ENCODE data around the gene TRNP1.
"Not testable (repeated sequence)": the region's sequence is repeated elsewhere in the genome, so short reads cannot be mapped to it uniquely, and the experiment has no call there.

TRNP1 gene

DNA sequence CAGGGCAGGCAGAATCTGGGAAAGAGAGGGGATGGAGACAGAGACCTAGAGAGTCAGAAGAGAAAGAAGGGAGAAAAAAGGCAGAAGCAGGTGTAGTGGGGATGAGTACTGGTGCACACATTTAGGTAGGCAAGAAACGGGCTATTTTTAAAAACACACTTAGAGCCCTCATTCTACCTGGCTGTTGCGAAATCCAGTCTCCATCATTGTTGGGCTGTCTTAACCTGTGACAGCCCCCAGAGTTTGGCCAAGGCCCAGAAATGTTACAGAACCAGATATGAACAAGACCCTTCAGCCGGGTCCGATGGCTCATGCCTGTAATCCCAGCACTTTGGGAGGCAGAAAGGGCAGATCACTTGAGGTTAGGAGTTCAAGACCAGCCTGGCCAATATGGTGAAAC is 20.7 kb upstream of the TRNP1 start:
- no peak for DNase-seq (ENCODE audit: low read depth)

DNA sequence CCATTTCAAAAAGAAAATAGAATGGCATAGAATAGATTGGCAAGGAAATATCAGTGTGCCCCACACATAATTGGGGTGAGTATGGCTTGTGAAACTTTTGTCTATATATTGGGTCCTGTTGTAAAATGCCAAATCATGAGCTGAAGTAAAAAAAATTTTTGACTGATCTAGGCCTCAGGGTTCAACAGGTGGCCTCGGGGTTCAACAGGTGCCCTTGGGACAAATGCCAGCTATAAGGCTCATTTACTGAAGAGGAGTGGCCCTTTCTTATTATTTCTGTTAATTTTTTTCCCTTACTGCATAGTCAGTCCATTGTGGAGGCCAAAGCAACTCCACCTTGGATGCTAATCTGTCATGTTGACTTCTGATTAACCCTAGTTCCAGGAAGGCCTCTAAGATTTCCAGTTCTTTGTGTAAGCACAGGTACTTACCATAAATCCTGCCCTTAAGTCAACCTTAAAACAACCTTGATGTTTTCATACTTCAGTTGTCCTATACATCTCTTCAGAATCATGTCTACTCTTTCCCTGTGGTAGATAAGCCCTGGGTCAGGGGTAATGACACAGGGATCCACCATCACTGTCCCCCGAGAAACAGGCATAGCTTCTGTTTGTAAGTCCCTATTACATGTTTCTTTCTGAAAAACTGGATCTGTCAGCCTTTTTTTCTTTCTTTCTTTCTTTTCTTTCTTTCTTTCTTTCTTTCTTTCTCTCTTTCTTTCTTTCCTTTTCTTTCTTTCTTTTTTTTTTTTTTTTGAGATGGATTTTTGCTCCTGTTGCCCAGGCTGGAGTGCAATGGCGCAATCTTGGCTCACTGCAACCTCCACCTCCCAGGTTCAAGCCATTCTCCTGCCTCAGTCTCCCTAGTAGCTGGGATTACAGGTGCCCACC is 16.6 kb upstream of the TRNP1 start:
- no peak for DNase-seq (ENCODE audit: low read depth)

DNA sequence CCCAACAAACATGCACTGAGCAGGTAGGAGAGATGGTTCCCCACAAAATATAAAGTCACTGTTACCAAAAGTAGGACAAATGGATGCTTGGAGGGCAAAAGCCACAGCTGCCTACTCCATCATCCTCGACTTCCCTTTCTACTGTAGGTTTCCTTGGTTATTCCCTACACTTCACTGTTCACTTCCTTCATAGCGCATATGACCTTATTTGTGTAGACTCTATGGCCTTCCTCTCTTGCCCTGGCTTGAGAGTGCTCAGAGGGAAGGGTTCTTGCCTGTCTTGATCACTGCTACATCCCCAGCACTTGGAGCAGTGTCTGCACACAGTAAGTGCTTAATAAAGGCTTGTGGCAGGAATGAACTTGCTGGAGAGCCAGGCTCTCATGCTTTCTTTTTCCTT is 14.6 kb upstream of the TRNP1 start:
- DNase-seq (ENCODE audit: low read depth), result no peak

DNA sequence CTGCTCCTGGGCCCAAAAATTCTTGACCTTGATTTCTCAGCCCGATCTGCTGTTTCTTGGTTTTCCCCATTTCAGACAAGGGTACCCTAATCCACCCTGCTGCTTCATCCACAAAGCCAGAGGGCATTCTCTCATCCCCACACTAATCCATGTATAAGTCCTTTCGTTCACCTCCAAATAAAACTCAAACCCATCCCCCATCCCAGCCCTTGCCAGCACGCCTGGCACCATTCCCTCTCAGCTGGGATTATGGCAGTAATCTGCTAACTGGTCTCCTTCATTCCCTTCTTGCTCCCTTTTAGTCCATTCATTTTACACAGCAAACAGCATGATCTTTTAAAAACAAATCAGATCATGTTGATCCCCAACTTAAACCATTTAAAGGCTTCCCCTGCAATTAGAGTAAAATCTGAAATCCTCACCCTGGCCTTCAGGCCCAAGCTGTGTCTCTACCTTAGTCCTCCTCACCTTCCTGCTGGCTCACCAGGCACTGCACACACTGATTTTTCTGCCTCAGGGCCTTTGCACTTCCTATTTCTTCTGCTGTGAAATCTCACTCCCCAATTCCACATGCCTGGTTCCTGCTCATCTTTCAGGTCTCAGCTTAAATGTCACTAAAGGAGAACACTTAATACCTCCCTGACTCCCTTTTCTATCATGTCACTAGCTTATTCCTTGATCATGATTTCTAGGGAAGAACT is 12.2 kb upstream of the TRNP1 start:
- DNase-seq (ENCODE audit: low read depth), result no peak

DNA sequence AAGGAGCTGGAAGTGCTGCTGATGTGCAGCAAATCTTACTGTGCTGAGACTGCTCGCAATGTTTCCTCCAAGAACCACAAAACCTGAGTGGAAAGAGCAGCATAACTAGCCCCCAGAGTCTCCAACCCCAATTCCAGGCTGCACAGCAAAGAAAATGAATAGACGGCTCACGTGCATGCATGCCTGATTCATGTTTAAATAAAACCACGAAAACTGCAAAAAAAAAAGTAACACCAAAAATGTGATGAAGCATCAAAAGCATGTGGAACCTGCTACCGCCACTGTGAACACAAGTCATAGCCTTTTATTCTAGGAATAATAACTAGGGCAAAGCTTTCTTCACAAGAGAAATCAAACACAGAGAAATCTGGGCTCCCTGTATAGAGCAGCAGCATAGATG is 9.6 kb upstream of the TRNP1 start:
- DNase-seq (ENCODE audit: low read depth), result no peak

DNA sequence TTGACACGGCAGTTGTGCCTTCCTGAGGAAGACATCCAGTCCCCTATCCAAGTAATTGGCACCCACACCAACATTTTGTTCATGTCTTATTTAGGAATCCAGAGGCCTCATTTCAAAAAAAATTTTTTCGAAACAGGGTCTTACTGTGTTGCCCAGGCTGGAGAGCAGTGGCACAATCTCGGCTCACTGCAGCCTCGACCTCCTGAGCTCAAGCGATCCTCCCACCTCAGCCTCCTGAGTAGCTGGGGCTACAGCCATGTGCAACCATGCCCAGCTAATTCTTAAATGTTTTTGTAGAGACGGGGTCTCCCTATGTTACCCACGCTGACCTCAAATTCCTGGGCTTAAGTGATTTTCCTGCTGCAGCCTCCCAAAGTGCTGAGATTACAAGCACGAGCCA is 9.2 kb upstream of the TRNP1 start:
- DNase-seq (ENCODE audit: low read depth), result no peak

DNA sequence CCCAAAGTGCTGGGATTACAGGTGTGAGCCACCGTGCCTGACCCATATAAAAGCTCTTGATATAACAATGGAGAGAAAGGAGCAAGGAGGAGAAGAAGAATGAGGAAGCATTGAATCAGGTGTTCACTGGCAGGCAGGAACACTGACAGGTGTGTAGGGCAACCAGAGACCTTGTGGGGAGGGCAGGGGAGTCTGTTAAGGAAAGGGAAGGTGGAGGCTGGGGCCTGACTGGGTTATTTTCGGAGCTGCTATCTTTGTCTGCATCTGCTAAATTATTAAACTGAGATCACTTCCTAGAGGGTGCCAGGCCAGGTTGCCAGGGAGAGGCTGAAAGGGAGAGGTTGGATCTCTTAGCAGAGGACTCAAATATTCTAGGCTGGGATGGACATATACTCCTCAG is 6.8 kb upstream of the TRNP1 start:
- no peak for DNase-seq (ENCODE audit: low read depth)

DNA sequence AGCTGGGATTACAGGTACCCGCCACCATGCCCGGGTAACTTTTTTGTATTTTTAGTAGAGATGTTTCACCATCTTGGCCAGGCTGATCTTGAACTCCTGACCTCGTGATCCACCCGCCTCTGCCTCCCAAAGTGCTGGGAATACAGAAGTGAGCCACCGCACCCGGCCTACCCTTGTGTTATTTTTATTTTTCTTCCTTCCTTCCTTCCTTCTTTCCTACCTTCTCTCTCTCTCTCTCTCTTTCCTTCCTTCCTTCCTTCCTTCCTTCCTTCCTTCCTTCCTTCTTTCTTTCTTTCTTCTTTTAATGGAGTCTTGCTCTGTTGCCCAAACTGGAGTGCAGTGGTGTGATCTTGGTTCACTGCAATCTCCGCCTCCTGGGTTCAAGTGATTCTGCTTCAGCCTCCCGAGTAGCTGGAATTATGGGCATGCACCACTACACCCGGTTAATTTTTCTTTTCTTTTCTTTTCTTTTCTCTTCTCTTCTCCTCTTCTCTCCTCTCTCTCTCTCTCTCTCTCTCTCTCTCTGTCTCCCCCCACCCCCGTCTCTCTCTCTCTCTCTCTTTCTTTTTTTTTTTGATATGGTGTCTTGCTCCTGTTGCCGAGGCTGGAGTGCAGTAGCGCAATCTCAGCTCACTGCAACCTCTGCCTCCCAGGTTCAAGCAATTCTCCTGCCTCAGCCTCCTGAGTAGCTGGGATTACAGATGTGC is 3.9 kb upstream of the TRNP1 start:
- not testable (repeated sequence) for DNase-seq (ENCODE audit: low read depth)

DNA sequence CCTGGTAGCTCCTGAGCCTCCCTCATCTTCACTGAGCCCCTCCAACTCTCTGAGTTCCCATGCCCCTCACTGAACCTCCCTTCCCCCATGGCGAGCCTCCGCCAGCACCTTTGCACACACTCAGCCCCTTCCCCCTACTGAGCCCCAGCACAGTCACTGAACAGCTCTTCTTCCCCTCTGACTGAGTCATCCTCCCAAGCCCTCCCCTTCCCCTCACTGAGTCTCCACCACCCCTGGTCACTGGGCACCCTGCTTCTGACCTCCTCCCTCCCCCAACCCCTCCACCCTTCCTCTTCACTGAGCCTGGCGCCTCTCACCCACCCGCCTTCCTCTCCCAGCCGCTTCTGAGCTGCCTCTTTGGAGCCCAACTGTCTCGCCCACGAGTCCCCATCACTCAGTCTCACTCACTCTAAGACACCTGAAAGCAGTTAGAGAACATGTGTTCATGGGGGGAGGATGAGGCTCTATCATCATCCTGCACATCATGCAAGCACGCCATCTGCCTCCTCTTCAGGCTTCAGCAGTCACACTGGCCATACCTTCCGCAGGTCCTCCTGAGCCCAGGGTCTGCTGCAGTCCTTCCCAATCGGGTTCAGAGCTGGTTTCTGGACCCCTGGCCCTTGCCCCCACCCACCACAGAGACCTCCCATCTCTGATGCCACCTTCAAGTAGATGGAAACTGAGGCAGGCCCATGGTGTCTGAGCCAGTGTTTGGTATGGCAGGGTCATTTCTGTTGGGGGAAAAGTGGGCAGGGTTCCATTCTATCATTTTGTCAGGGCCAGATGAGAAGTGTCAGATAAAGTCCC is 2.0 kb upstream of the TRNP1 start:
- DNase-seq (ENCODE audit: low read depth), result no peak

DNA sequence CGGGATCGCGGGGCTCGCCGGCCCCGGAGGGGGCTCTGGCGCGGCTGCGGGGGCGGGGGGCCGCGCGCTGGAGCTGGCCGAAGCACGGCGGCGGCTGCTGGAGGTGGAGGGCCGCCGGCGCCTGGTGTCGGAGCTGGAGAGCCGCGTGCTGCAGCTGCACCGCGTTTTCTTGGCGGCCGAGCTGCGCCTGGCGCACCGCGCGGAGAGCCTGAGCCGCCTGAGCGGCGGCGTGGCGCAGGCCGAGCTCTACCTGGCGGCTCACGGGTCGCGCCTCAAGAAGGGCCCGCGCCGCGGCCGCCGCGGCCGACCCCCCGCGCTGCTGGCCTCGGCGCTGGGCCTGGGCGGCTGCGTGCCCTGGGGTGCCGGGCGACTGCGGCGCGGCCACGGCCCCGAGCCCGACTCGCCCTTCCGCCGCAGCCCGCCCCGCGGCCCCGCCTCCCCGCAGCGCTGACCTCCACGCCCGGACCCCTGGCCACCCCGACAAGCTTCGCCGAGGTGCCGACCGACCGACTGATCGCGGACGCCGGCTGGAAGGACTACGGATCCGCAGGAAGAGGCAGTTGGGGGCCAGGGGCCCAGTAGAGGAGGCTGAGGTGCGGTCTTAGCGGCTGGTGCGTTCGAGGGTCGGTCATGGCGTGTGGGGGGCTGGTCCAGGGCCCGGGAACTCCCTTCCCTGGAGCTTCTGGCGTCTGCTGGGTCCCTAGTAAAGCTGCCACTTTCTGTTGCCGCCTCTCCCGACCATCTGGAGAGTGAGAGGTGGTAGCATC is 711 bp downstream of the TRNP1 start:
- DNase-seq (ENCODE audit: low read depth), result no peak

DNA sequence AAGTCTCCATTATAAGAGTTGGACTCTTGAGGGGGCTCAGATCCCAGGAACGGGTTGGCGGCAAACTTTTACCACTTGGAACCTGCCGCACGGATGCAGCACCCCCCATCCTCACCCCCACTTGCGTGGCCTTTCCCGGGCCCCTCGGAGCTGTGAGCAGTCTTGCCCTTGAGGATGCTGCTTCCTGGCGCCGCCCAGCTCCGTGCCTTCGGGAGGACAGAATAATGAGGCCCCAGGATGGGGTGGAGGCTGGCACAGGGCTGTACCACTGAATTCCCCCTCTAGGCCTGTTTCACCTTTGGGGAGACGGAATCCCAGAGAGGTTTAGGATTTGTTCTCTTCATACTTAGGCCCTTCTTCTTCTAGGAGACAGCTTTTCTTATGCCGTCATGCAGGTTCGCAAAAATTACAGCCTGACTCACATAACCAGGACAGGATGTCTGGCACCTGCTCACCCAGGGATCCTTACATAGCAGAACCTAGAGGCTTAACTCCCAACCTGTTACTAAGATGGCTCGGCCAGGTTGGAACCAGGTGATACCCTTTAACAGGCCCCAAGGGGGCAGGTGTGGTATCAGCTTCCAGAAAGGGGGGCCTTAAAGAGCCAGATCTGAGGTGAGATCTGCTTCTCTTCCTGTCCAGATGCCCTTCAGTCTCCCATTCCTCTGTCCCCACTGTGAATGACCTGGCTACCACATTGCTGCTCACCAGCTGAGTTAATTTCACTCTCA is 1.5 kb downstream of the TRNP1 start:
- no peak for DNase-seq (ENCODE audit: low read depth)

DNA sequence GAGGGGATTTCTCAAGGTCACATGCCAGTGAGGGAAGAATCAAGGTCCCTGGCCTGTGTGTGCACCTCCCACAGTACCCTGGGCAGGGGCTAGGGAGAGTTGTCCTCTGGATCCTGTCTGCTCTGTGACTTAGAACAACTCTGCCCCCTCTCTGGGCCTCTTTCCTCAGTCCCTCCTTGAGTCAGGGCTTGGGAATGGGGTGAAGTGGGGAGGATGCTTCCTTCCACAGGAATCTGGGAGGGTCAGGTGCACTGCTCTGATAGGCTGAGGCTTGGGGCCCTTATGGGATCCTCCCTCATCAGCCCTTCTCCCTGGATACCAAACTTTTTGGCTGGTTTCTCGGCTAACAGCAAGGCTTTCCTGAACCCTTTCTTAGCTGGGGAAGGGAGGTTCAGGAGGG is 2.5 kb downstream of the TRNP1 start:
- DNase-seq (ENCODE audit: low read depth), result no peak

DNA sequence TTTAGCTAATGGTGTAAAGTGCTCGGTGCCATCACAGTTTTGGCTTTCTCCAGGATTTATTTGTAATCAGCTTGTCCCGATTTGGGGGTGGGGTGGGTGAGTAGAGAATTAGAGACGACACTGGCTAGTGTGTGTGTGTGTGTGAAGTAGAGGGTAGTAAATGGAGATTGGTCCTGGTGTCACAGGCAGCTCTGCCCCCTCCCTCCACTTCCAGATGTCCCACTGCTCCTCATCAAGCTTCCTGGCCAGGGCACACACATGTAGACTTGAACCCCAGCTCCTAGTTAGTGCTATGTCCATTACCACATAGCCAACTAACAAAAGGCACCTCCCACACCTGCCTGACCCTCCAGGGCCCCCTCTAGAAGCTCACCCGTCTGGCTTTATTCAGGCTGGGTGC is 3.2 kb downstream of the TRNP1 start:
- no peak for DNase-seq (ENCODE audit: low read depth)

DNA sequence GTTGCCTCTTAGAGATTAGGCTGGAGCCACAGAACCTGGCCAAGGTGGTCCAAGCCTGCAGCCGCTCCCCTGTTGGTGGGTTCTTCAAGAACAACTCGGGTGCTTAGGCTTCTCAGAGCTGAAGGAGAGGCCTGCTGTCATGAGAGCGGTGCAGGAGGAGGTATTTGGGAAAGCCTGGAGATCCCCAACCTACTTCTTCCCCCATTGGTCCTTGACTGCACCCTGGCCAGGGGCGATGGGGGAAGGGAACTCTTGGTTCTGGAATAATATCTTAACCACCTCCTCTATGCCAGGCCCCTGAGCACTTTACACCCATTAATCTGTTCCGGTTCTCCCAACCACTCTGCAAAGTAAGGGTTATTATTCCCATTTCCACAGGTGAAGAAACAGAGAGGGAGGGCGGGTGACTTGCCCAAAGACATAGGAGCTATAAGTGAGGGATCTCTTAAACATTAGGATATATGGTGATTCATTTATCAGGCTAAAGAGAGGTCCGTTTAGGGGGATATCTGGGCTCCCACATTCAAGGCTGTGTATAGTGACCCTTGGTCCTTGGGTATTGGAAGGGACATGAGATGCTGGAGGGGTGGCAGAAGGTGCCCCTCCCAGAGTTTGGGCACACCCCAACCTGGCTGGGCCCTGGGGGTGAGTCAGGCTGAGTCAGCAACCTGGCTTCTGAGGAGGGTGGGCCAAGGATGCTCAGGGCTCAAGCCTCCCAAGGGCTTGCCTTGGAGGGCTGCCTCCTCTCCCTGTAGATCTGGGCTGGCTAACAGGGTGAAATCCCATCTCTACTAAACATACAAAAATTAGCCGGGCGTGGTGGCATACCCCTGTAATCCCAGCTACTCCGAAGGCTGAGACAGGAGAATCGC is 5.2 kb downstream of the TRNP1 start:
- DNase-seq (ENCODE audit: low read depth), result no peak

DNA sequence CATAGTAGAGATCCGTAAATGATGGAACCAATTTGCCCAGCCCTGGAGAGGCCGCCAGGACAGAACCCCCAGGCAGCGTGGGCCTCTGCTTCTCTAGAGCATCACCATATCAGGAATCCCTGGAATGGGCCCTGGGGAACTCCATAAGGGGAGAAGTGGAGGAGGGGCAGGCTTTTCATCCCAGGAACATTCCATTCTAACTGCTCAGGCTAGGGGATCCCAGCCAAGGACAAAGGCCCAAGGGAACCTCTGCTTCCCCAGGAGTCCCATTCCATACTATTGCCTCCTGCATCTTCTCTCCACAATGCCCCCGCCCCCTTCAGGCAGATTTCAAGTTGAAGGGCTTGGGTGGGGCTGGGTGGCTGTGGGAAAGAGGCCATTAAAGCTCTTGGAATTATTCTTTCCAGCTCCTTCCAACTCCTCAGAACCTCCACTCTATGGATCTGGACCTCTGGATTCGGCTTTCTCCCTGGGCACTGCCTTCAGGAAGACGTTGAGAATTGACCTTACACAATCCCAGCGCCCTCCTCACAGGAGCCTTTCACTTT is 6.0 kb downstream of the TRNP1 start:
- DNase-seq (ENCODE audit: low read depth), result no peak

DNA sequence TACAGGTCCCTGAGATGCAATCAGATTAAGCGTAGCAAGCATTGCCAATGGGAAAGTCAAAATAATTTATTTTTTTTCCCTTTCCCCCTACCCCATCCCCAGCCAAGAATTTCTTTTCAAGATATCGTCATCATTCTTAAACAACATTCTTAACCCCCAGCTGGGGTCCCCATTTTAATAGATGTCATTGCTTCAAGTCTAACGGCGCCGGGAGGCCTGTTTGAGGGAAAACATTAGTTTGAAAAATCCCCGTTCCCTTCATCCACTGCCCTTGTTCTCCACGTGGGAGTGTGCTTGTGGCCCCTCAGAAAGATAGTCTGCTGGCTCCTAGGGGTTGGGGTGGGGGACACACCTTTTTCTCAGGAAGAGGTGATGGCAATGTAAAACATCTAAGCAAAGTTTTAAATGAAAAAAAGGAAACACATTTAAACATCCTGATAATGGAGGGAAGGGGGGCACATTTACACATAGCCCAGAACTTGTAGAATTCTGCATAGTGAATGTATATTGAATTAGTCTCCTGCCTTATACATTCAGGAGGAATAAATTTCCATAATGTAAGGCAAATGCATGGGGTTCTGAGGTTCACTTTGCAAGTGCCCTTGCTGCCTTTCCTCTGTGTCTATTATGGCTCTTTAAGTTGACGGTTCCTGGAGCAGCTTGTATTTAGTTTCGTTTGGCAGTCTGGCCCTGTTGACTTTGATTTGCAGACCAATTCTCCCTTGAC is 6.8 kb downstream of the TRNP1 start:
- no peak for DNase-seq (ENCODE audit: low read depth)

DNA sequence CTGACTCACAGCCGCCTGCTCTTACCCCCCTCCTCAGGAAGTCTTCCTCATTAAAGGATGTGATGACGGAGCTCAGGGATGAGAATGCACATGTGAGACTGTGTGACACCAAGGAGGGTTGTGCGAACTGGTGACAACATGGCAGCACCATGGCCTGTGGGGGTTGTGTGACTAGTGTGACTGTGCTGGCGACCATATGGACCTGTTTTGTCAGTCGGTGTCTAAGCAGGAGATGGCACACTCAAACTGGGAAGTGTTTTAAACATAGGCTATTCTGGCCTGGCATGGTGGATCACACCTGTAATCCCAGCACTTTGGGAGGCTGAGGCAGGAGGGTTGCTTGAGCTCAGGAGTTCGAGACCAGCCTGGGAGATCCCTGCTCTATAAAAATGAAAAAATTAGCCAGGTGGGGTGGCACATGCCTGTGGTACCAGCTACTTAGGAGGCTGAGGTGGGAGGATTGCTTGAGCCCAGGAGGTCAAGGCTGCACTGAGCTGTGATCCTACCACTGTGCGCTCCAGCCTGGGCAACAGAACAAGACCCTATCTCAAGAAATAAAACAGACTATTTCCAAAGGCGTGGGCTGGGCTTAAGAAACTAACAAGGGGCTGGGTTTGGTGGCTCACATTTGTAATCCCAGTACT is 7.4 kb downstream of the TRNP1 start:
- DNase-seq (ENCODE audit: low read depth), result no peak

Data from T-helper 22 cell (primary cell).